GM13976 (cell line): ENCODE data around the gene PRPH2.

Source experiments
- DNase-seq: peaks from one replicate; pipeline ENCODE4 v3.0.0; 2012; ENCODE audit warnings: low spot score
- CTCF ChIP-seq: IDR thresholded peaks from 2 replicates; pipeline ENCODE4 v1.5.1; 2012; ENCODE audit warnings: borderline replicate concordance, mild to moderate bottlenecking; ENCODE audit not compliant: insufficient read depth; ENCODE audit errors: extremely low read depth, missing control alignments, control extremely low read depth
- in situ Hi-C: fragments of 300-500 bp; cut with MboI; formaldehyde crosslinking; loops from one replicate; pipeline ENCODE4 v1.12.0; 2022; ENCODE audit warnings: low sequenced_read_pairs, mixed read lengths, inconsistent platforms; ENCODE audit not compliant: unreplicated experiment

The PRPH2 gene

GRCh38 chr6:42694586-42694985 lies 27.8 kb downstream of the PRPH2 start:
- DNase-seq: no peak
- in situ Hi-C loops: no loop called here
- no peak for TF ChIP-seq CTCF

GRCh38 chr6:42693725-42694323 lies 28.6 kb downstream of the PRPH2 start:
- no peak for DNase-seq
- TF ChIP-seq CTCF: no peak
- in situ Hi-C loops: no loop called here

GRCh38 chr6:42692137-42692911 lies 30.1 kb downstream of the PRPH2 start:
- in situ Hi-C loops: no loop called here
- TF ChIP-seq CTCF: no peak
- DNase-seq: no peak

- in situ Hi-C loops: no loop called here
- TF ChIP-seq CTCF: no peak
Measured at GRCh38 chr6:42690872-42691271, 31.5 kb downstream of the PRPH2 start.

GRCh38 chr6:42690151-42690702 lies 32.2 kb downstream of the PRPH2 start:
- in situ Hi-C loops: no loop called here
- no peak for TF ChIP-seq CTCF
- no peak for DNase-seq

More at GRCh38 chr6:42690872-42691271, 31.5 kb downstream of the PRPH2 start:
- no peak for DNase-seq

- DNase-seq: no peak
- in situ Hi-C loops: no loop called here
- TF ChIP-seq CTCF: no peak
Measured at GRCh38 chr6:42689371-42689770, 33.0 kb downstream of the PRPH2 start.
